ENCODE results near the gene IL1RN.

DNA sequence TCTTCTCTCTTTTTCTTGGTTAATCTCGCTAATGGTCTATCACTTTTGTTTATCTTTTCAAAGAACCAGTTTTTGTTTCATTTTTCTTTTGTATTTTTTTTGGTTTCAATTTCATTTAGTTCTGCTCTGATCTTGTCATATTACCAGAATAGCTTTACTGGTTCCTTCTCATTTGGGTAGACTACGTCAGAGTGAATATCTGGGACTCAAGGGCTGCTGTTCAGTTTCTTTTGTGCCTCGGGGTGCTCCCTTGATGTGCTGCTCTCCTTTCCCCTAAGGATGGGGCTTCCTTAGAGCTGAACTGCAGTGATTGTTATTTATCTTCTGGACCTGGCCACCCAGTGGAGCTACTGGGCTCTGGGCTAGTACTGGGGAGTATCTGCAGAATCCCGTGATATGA, 29.4 kb upstream of the IL1RN start:
- TF ChIP-seq CTCF (IDR thresholded peaks at IDR 0.05) (no peak), POLR2A (IDR thresholded peaks at IDR 0.05) (no peak)

Data from thyroid gland (tissue), 4 donors.